Adrenal gland (tissue), 5 donors: ENCODE measurements around the gene CDH16.

Experiments used
- POLR2A ChIP-seq, 2 donors: fragments of 450-650 bp; IDR thresholded peaks; one replicate each; pipeline ENCODE4 v1.6.1; 2017; ENCODE audit warnings: antibody characterized with exemption in 2 of 2, mild to moderate bottlenecking in 2 of 2, moderate library complexity in 1 of 2
- TF ChIP-seq, protein P1 (sequence below), 6 experiments: fragments of 450-650 bp in 4 of 6; fragments of 200-600 bp in 2 of 6; sonication (generic) in 1 of 6; IDR thresholded peaks; 1 replicate in 5 of 6; 2 replicates in 1 of 6; pipeline versions ENCODE4 v1.5.1 to v1.8.0; 2016 to 2021; ENCODE audit warnings: antibody characterized with exemption in 6 of 6, mild to moderate bottlenecking in 2 of 6, moderate library complexity in 1 of 6
- donor health status: DM: no; HTN: no; CAD: no.

DNA sequence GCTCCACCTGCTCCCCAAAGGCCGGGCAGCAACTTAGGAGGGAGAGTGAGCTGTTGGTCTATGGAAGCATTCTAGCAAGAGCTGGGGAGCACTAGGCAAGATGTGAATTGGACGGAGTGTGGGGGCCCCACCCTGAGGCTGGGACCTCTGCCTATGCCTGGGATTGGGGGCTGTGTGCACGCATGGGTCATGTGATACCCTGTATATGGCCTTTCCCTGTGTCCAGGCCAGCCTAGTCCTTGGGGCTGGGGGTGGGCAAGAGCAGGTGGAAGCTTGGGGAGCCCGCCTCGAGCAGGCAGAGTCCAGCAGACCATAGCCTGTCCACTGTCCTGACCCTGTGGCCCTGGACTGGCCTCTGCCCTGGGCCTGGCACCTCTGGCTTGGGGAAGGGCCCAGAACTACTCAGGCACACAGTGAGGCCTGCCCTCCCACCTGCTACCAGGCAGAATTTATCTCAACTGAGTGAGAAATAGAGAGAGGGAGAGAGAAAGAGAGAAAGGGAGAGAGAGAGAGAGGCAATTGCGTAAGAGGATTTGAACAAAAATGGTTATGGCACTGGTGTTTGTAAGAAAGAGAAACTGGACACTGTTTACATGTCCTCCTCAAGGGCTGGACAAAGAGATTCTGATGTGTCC is 19.3 kb downstream of the CDH16 start:
- TF ChIP-seq, protein P1, sequence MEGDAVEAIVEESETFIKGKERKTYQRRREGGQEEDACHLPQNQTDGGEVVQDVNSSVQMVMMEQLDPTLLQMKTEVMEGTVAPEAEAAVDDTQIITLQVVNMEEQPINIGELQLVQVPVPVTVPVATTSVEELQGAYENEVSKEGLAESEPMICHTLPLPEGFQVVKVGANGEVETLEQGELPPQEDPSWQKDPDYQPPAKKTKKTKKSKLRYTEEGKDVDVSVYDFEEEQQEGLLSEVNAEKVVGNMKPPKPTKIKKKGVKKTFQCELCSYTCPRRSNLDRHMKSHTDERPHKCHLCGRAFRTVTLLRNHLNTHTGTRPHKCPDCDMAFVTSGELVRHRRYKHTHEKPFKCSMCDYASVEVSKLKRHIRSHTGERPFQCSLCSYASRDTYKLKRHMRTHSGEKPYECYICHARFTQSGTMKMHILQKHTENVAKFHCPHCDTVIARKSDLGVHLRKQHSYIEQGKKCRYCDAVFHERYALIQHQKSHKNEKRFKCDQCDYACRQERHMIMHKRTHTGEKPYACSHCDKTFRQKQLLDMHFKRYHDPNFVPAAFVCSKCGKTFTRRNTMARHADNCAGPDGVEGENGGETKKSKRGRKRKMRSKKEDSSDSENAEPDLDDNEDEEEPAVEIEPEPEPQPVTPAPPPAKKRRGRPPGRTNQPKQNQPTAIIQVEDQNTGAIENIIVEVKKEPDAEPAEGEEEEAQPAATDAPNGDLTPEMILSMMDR (IDR thresholded peaks at IDR 0.05), result no peak
- no peak for TF ChIP-seq POLR2A (IDR thresholded peaks at IDR 0.05)
